ENCODE data around the gene SYT3.
"Not testable (repeated sequence)": the region's sequence is repeated elsewhere in the genome, so short reads cannot be mapped to it uniquely, and the experiment has no call there.

The SYT3 gene

DNA sequence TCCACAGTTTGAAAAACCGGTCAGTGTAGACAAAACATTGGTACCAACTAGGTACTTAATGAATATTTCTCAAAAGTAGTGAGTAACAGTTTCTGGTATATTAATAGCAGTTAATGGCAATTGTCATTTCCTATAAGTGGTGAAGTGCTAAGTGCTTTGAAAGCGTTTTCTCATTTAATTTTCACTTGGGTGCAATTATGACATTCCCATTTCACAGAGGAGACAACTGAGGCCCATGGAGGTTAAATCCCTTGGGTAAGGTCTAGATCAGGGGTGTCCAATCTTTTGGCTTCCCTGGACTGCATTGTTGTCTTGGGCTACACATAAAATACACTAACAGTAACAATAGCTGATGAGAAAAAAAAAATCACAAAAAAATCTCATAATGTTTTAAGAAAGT, 687 bp upstream of the SYT3 start:
- DNase-seq (ENCODE audit: low spot score) (no peak), FAIRE-seq (no peak)

DNA sequence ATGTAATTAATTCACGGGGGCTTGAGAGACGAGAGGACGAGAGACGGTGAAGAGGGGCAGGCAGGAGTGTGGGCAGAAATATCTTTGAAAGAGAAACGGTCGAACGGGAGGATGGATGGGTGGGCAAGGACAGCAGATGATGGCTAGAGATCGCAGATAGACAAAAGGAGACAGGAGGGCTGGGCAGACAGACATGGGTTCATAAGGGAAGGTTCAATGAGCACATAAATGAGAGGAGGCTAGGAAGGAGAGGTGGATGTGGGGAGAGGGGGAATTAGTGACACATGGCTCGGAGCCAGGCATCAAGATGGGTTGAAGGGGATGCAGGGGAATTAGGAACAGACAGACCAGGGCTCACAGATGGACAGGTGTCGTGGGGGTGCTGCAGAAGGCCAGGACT, 1.1 kb downstream of the SYT3 start:
- FAIRE-seq (no peak), DNase-seq (ENCODE audit: low spot score) (no peak)

DNA sequence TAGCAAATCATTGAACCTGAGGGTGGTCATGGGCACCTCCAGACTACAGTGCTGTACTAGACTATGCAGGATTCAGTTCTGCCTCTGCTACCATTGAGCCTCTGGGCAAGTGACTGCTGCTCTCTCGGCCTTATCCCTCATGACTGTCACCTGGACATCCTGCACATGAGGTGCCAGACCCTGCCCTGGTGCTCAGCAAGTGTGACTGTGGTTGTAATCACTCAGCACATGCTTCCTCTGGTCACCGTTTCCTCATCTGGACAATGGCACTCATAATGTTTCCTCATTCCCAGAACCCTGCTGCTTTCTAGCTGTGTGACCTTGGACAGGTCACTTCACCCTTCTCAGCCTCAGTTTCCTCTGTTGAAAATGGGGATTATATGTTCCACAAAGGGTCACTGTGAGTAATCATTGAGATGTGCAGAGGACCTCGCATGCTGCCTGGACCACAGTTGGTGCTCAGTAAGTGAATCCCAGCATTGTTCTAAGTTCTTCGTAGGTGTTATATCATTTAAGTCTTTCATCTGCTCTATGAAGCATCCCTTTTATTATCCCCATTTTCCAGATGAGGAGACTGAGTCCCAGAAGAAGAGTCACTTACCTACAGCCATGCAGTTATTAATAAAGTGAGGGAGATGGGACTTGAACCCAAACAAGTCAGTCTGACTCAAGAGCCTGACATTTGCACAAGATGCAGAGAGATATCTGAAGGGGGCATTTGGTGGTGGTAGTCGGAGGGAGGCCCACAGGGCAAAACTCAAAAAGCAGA, 3.2 kb downstream of the SYT3 start:
- DNase-seq (ENCODE audit: low spot score): no peak
- no peak for FAIRE-seq

DNA sequence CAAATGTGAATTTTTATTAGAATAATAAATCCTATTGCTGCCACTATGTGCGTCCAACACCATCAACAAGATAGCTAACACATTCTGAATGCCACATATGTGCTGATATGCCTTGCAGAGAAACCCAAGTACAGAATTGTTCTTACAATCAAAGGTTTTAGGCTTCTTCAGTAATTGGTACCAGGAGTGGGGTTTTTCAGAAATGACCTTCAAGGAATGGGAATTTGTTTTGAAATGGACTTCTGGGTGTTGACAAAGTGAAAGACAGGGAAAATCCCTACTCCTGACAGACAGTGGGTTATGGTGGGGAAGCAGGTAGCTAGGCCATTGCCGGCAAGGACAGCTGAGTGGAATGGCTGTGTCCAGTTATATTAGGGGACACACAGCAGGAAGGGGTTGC, 5.7 kb downstream of the SYT3 start:
- FAIRE-seq: no peak

DNA sequence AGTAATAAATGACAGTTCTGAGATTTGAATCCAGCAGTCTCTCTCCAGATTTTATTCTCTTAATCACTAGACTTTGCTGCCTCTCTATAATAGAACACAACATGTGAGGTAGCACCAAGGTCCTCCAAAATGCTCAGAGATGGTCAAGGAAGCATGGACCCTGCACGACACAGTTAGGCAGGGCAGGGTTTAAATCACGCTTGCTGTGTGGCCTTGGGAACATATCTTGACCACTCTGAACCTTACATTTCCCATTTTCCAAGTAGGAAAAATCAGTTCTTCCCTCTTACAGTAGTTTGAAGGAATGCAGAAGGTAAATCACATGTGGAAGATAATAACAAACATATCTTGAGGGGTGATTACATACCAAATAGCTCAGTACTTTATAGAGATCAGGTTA, 6.3 kb downstream of the SYT3 start:
- DNase-seq (ENCODE audit: low spot score) (no peak), FAIRE-seq (no peak)

More for the DNA sequence above, 5.7 kb downstream of the SYT3 start:
- DNase-seq (ENCODE audit: low spot score): no peak

DNA sequence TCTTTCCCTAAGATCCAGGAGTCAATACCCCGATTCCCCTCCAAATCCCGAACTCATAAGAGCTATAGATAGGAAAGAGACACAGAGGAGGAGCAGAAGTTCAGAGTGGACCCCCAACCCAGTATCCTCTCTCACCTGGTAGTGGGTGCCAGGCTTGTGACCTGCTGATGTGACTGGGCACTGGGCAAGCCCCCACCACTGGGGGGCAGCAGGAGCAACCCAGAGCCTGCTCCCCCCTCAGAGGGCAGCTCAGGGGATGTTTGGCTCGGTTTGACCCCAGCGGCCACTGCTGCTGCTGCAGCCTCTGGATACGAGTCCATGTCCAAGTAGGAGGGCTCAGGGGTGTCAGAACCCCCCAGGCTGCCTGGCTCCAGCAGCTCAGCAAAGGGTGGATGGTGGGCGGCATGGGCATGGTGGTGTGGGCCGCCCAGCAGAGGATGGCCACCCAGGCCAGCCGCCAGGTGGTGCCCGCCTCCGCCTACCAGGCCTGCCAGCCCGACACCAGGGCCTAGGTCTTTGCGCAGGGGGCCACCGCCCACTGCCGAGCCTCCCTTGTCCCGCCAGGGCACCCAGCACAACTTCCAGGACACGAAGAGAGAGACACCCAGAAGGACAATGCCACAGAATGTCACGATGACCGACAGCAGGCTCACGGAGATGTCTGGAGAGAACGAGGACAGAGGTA, 7.4 kb downstream of the SYT3 start:
- DNase-seq (ENCODE audit: low spot score) (no peak), FAIRE-seq (no peak)

DNA sequence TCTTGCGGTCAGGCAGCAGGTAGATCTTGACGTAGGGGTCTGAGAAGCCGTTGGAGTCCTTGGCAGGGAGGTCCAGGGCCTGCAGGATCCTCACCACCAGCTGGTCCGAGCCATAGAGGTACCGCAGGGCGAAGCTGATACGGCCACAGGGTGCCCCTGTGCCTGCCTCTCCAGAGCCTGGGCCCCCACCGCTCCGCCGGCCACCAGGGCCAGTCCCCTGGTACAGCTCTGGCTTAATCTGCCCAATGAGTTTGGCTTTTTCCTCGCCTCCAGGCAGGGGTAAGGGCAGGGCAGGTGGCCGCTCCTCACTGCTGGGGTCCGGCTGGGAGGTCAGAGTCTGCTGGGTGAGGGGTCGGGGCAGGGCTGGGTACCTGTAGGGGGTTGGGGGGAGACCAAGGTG, 9.9 kb downstream of the SYT3 start:
- DNase-seq (ENCODE audit: low spot score) (no peak), FAIRE-seq (no peak)

DNA sequence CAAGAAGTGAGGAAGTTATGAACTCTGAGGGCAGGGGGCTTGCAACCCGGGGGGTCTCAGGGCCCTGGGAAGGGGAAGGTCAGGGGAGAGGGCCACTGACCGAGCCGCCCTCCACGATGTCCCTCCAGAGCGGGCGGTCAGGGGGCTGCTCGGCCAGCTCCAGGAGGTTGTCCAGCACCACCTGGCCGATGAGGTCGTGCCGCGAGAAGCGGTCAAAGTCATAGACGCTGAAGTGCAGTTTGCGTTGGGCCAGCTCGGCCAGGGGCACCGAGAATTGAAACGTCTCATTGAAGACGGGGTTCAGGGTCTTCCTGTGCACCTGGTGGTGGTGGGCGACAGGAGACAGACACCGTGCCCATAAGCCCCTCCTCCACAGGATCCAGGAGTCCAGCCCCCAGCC, 10.5 kb downstream of the SYT3 start:
- no peak for FAIRE-seq
- no peak for DNase-seq (ENCODE audit: low spot score)

DNA sequence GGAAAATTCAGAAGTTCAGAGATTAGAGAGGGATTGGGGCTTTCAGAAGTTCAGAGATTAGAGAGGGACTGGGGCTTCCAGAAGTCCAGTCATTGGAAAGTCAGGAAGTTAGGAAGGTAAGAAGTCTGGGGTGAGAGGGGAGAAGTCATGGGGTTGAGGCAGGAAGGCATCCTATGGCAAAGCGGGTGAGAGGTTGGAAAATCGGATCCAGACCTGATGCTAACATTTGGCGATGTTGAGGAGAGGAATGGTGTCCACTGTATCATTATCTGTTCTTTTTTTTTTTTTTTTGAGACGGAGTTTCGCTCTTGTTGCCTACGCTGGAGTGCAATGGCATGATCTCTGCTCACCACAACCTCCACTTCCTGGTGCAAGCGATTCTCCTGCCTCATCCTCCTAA, 11.1 kb downstream of the SYT3 start:
- no peak for DNase-seq (ENCODE audit: low spot score)
- no peak for FAIRE-seq

DNA sequence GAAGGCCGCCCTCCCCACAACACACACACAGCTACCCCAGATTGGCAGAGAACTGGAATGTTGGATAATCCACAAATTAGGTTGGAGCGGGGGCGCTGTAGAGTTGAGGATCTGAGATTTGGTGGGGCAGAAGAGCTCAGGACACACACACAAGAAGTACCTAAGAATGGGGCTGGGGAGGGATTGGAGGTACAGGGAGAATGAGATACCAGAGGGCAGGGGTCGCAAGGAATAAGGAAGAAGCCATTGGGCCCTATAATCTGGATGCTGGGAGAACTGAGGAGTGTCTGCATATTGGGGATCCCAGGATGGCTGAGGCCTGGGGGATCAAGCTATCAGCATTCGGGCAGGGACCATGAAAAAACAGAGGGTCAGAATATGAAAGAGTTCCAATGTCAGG, 11.5 kb downstream of the SYT3 start:
- FAIRE-seq: no peak

DNA sequence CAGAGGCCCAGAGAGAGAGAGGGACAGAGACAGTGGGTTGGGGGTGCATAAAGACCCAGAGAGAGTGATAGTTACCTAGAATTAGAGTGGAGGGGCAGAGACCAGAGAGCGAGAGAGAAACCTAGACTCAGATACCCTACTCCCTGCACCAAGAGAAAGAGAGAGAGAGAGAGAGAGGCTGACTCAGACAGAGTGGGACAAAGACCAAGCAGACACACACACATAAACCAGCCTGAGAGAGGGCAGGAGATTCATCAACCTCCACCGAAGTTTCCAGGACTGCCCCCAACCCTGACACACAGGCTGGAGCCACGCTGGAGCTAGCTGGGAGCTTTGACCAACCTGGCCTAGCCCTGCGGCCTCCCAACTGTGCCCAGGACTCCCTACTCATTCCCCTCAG, 12.9 kb downstream of the SYT3 start:
- FAIRE-seq (no peak), DNase-seq (ENCODE audit: low spot score) (no peak)

More for the DNA sequence above, 11.5 kb downstream of the SYT3 start:
- DNase-seq (ENCODE audit: low spot score): no peak

DNA sequence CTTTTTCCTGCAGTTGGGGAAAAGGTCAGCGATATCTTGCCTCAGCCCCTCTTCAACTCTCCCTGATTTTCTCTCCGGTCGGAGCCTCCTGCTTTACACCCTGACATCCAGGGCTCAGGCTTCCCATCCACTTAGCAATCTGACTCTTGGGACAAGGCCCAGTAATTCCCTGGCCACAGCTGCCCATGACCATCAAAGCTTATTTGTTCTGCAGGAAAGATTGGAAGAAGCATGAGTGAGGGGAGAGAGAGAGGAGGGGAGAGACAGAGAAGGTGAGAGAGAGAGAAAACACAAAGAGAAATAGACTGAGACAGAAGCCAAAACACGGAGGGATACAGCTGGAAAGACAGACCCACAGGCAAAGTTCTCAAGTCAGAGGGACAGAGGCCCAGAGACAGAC, 13.7 kb downstream of the SYT3 start:
- DNase-seq (ENCODE audit: low spot score) (no peak), FAIRE-seq (no peak)

DNA sequence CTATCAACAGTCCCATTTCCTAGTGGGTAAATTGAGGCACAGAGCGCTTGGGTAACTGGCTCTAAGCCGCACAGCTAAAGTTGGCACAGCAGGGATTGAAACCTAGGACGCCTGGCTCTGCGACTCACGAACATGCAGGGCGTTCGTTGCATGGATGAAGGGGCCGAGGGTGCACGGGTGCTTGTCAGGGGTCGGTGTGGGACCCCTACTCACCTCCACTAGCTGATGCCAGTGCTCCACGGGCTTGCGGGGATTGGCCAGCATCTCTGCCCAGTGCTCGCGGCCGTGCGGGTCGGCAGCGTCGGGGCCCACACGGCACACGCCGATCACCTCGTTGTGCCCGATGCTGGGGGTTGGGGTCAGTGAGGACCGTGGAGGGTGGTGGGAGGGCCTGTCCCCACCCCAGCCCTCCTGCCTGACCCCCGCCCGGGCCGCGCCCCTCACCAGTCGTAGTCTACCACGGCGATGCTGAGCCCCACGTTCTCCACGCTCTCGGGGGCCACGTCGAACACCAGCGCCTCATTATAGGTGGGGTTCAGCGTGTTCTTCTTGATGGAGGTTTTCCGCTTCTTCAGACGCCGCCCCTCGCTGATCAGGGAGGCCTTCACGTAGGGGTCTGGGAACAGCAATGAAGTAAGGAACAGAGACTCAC, 14.6 kb downstream of the SYT3 start:
- FAIRE-seq (no peak), DNase-seq (ENCODE audit: low spot score) (no peak)

DNA sequence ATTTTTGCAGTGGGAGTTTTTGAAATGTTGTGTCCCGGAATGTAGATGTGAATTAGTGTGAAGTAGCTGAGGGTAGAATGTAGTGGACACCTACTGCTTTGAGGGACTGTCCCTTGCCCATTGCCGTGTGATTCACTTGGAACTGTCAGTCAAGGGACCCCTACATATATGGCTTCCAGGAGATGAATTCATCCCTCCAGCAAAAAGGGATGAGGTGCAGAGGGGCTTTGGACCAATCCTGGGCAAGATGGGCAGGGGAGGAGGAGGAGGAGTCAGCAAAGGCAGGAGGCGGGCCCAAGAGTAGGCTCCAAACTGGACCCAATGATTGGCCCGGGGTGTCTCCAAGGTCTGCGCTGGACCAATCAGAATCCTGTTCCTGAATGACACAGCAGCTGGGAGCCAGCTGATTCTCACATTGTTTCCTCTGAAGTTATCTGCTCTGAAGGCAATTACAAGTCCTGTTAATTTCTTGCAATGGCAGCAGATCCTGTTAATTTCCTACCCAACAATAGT, 19.2 kb downstream of the SYT3 start:
- FAIRE-seq: not testable (repeated sequence)

DNA sequence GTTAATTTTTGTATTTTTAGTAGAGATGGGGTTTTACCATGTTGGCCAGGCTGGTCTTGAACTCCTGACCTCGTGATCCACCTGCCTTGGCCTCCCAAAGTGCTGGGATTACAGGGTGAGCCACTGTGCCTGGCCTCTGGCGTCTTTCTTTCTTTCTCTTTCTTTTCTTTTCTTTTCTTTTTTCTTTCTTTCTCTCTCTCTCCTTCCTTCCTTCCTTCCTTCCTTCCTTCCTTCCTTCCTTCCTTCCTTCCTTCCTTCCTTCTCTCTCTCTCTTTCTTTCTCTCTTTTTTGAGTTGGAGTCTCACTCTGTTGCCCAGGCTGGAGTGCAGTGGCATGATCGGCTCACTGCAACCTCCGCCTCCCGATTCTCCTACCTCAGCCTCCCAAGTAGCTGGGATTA, 20.5 kb downstream of the SYT3 start:
- DNase-seq (ENCODE audit: low spot score); FAIRE-seq: not testable (repeated sequence)

More for the DNA sequence above, 19.2 kb downstream of the SYT3 start:
- DNase-seq (ENCODE audit: low spot score): not testable (repeated sequence)

DNA sequence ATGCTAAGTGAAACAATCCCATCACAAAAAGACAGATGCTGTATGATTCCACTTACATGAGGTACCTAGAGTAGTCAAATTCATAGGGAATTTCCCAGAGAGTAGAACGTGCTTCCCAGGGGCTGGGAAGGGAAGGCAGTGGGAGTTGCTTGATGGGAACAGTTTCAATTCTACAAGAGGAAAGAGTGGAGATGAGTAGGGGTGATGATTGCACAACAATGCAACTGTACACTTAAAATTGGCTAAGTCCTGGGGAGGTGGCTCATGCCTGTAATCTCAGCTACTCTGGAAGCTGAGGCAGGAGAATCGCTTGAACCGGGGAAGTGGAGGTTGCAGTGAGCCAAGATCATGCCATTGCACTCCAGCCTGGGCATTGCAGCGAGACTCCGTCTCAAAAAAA, 21.3 kb downstream of the SYT3 start:
- DNase-seq (ENCODE audit: low spot score); FAIRE-seq: not testable (repeated sequence)

DNA sequence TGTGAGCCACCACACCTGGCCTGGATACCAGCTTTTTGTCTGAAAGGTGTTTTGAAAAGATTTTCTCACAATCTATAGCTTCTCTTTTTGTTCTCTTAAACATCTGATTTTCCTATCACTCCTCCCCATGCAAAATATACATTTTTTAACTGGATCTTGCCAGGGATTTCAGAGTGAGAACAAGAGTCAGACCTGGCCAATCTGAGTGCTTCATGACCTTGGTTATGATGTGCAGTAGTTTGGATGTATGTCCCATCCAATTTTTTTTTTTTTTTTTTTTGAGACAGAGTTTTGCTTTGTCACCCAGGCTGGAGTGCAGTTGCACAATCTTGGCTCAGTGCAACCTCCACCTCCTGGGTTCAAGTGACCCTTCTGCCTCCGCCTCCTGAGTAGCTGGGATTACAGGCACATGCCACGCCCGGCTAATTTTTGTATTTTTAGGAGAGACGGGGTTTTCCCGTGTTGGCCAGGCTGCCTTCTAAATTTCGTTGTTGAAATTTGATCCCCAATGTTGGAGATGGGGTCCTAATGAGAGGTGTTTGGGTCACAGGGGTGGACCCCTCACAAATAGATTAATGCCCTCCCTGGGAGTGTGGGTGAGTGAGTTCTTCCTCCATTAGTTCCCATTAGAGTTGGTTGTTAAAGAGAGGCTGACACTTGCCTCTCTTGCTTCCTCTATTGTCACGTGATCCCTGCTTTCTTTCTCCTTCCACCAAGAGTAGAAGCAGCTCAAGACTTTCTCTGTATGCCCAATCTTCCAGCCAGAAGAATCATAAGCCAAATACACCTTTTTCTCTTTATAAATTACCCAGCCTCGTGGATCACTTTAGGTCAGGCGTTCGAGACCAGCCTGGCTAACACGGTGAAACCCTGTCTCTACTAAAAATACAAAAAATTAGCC, 26.9 kb downstream of the SYT3 start:
- DNase-seq (ENCODE audit: low spot score); FAIRE-seq: not testable (repeated sequence)

DNA sequence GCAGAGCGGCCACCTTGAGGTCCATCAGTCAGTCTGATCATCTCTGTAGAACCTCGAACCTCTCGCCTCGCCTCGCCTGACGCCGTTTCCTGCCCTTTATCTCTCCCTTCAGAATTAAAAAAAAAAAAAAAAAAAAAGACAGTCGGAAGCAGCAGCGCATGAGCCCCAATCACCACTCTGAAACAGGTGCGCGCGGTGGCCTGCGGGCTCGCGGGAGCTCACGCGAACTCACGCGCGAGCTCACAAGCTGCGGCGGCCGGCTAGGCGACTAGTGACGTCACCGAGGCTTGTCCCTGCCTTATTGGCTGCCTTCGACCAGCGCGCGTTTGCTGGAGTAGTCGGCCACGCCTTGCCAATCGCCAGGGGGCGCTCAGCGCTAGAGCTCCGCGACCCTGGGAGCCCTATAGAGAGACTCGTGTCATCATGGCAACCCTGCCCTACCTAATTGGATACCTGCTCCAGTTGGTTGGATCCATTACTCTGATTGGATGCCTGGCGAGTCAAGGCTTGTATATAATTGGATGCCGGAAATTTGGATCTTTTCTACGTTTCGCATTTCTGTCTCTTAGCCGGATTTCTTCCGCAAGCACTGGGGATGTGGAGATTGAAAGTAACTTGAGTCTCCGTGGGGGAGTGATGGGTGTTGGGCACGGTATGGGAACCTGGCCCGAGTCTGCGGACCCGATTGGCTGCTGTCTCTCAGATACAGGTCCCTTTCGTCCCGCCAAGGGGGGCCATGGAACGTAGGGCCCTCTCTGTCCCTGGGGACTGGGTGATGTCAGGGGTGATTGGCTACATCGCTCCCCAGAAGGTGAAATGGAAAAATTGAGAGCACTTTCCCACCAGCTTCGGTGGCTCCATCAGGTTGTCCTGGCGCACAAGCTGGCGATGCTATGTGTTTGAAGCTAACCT, 31.6 kb downstream of the SYT3 start:
- DNase-seq (ENCODE audit: low spot score) (peak; percentile 56), FAIRE-seq (no peak)

DNA sequence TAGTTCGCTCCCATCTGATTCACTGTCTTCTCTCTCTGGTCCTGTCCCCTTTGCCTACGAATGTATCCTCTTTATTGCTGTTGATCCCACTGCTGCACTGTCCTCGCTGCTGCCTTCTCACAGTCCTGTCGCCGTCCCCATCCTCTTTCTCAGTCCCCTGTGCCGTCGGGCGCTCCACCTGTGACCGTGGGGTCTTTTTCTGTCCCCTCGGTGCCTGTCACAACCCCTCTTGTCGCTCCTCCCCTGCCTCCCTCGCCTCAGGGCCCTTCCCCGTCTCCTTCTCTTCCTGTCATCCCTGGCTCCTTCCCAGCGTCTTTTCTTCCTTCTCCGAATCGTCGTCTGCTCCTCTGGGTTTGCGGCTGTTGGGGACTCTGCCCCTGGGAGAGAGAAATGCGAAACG, 32.3 kb downstream of the SYT3 start:
- DNase-seq (ENCODE audit: low spot score): no peak
- no peak for FAIRE-seq

Measured in urothelium cell line (cell line).